Fibroblast of lung (primary cell): ENCODE data around the gene MICAL2. TPM values are rescaled to one million over a fixed set of nuclear protein-coding genes. Genes with fewer than 3 reads are reported as not detected.

Experiments
- DNase-seq, 2 donors: peaks; one replicate each; pipeline versions ENCODE4 v3.0.0 to v3.0.0-alpha.2; 2010; ENCODE audit warnings: low read depth in 2 of 2
- H2AFZ ChIP-seq: 2 replicates; pipeline ENCODE4 v1.5.1; 2012; ENCODE audit warnings: low read length, control low read depth, inconsistent platforms
- H3K27ac ChIP-seq: 2 replicates; pipeline ENCODE4 v1.5.1; 2011; ENCODE audit warnings: low read length, control low read depth; ENCODE audit not compliant: insufficient read depth
- H3K27me3 ChIP-seq: 2 replicates; pipeline ENCODE4 v1.5.1; 2011; ENCODE audit warnings: mild to moderate bottlenecking, low read length; ENCODE audit not compliant: control insufficient read depth, insufficient read depth
- H3K36me3 ChIP-seq: 2 replicates; pipeline ENCODE4 v1.5.1; 2011; ENCODE audit warnings: low read length; ENCODE audit not compliant: control insufficient read depth, insufficient read depth
- H3K4me1 ChIP-seq: 2 replicates; pipeline ENCODE4 v1.5.1; 2011; ENCODE audit warnings: low read length; ENCODE audit not compliant: control insufficient read depth, insufficient read depth; ENCODE audit errors: extremely low read depth
- H3K4me2 ChIP-seq: 2 replicates; pipeline ENCODE4 v1.5.1; 2011; ENCODE audit warnings: low read length, control low read depth; ENCODE audit not compliant: insufficient read depth; ENCODE audit errors: extremely low read depth
- H3K4me3 ChIP-seq, 4 experiments: fragments of 200-600 bp in 1 of 4; sonication (generic) in 1 of 4; replicated peaks in 1 of 4; 2 replicates each; pipeline ENCODE4 v1.5.1; 2011 to 2016; ENCODE audit warnings: low read length in 4 of 4, low read depth in 3 of 4, mild to moderate bottlenecking in 3 of 4, control low read depth in 2 of 4, inconsistent platforms in 1 of 4, mixed read lengths in 1 of 4; ENCODE audit not compliant: insufficient read depth in 1 of 4; ENCODE audit errors: control extremely low read depth in 1 of 4
- H3K79me2 ChIP-seq: 2 replicates; pipeline ENCODE4 v1.5.1; 2012; ENCODE audit warnings: mild to moderate bottlenecking, low read length, inconsistent platforms; ENCODE audit not compliant: control insufficient read depth, insufficient read depth
- H3K9ac ChIP-seq: 2 replicates; pipeline ENCODE4 v1.5.1; 2011; ENCODE audit warnings: mild to moderate bottlenecking, low read length, control low read depth; ENCODE audit not compliant: insufficient read depth
- H3K9me3 ChIP-seq: 2 replicates; pipeline ENCODE4 v1.5.1; 2012; ENCODE audit warnings: low read depth, low read length; ENCODE audit not compliant: control insufficient read depth, insufficient read depth
- H4K20me1 ChIP-seq: 2 replicates; pipeline ENCODE4 v1.5.1; 2011; ENCODE audit warnings: low read length; ENCODE audit not compliant: control insufficient read depth, insufficient read depth; ENCODE audit errors: extremely low read depth
- CTCF ChIP-seq, 2 donors: IDR thresholded peaks in 1 of 2; conservative IDR thresholded peaks in 1 of 2; 1 replicate in 1 of 2; 2 replicates in 1 of 2; pipeline ENCODE4 v1.5.1; 2011 to 2012; ENCODE audit warnings: low read length in 2 of 2, control low read depth in 1 of 2, inconsistent platforms in 1 of 2, low read depth in 1 of 2, mild to moderate bottlenecking in 1 of 2
- EZH2 ChIP-seq: IDR thresholded peaks from 2 replicates; pipeline ENCODE4 v1.5.1; 2012; ENCODE audit warnings: low read length, control low read depth, mild to moderate bottlenecking; ENCODE audit errors: missing control alignments
- polyA plus RNA-seq, 2 donors: library from polyadenylated mRNA; depleted of rRNA in 1 of 2; stranded (reverse) in 1 of 2; unstranded in 1 of 2; fragments of >200 nt; gene quantifications; 2 replicates each; pipeline ENCODE4 v1.2.1, GENCODE V29; 2011 to 2012; ENCODE audit warnings: missing spikeins in 1 of 2
- total RNA-seq: library from RNA; depleted of rRNA; stranded (reverse); fragments of >200 nt; gene quantifications from 2 replicates; pipeline ENCODE4 v1.2.1, GENCODE V29; 2014

The MICAL2 gene
- total and polyA plus RNA-seq, 2 donors (not counting 1 experiment from before 2014, with no cell fraction given) = 78.5 to 275 TPM

- DNase-seq = no peak
- Histone ChIP-seq H4K20me1 (no peaks in the 10 kb centered on the region), H3K9ac (no peak overlapping the region), H3K36me3 (peaks cover 7% of the 10 kb centered on the region), H3K27me3 (no peaks in the 10 kb centered on the region), H3K4me3 (no peak overlapping the region), H3K79me2 (peaks cover 98% of the 10 kb centered on the region), H3K27ac (peak overlapping the region; percentile 5), H3K4me1 (peaks cover 25% of the 10 kb centered on the region), H3K4me2 (no peak overlapping the region), H3K9me3 (no peaks in the 10 kb centered on the region), H2AFZ (no peak overlapping the region)
- TF ChIP-seq EZH2 = no peak
- TF ChIP-seq CTCF (conservative IDR thresholded peaks at IDR 0.05 in 1 of 2, IDR thresholded peaks at IDR 0.05 in 1 of 2; ENCODE audit: low read depth in 1 of 2, low read length in 2 of 2) = no peak
Measured at GRCh38 chr11:12117200-12117599, 6.8 kb downstream of the MICAL2 start.

GRCh38 chr11:12117611-12118010, 7.2 kb downstream of the MICAL2 start:
- Histone ChIP-seq H3K9ac (no peak overlapping the region), H3K9me3 (no peaks in the 10 kb centered on the region), H2AFZ (no peak overlapping the region), H3K27me3 (no peaks in the 10 kb centered on the region), H3K4me1 (peaks cover 26% of the 10 kb centered on the region), H4K20me1 (no peaks in the 10 kb centered on the region), H3K79me2 (peaks cover 96% of the 10 kb centered on the region), H3K4me3 (no peak overlapping the region), H3K36me3 (peaks cover 8% of the 10 kb centered on the region), H3K27ac (no peak overlapping the region), H3K4me2 (no peak overlapping the region)
- TF ChIP-seq CTCF (conservative IDR thresholded peaks at IDR 0.05 in 1 of 2, IDR thresholded peaks at IDR 0.05 in 1 of 2; ENCODE audit: low read depth in 1 of 2, low read length in 2 of 2) = no peak
- TF ChIP-seq EZH2 = no peak
- DNase-seq = no peak

GRCh38 chr11:12118949-12119348, 8.6 kb downstream of the MICAL2 start:
- TF ChIP-seq EZH2 (no peak), CTCF (conservative IDR thresholded peaks at IDR 0.05 in 1 of 2, IDR thresholded peaks at IDR 0.05 in 1 of 2; ENCODE audit: low read depth in 1 of 2, low read length in 2 of 2) (peak in 1 of 2 donors; percentile 36)
- peak overlapping the region; percentile 1 for H3K27ac ChIP-seq
- no peaks in the 10 kb centered on the region for H3K9me3 ChIP-seq
- no peak overlapping the region for H3K4me2 ChIP-seq
- DNase-seq = no peak
- no peak overlapping the region for H3K4me3 ChIP-seq
- peaks cover 37% of the 10 kb centered on the region for H3K4me1 ChIP-seq
- H3K36me3 ChIP-seq = peaks cover 9% of the 10 kb centered on the region
- no peaks in the 10 kb centered on the region for H3K27me3 ChIP-seq
- H3K79me2 ChIP-seq = peaks cover 94% of the 10 kb centered on the region
- no peak overlapping the region for H3K9ac ChIP-seq
- H4K20me1 ChIP-seq = no peaks in the 10 kb centered on the region
- no peak overlapping the region for H2AFZ ChIP-seq
